Kidney epithelial cell (primary cell): ENCODE data around the gene GART. TPM values are rescaled to one million over a fixed set of nuclear protein-coding genes. Genes with fewer than 3 reads are reported as not detected.

Experiments used
- DNase-seq: peaks from one replicate; pipeline ENCODE4 v3.0.0-alpha.2; 2010; ENCODE audit warnings: low read depth
- H3K27me3 ChIP-seq: 2 replicates; pipeline ENCODE4 v1.6.0; 2011; ENCODE audit warnings: low read length; ENCODE audit not compliant: control insufficient read depth, insufficient read depth
- H3K36me3 ChIP-seq: 2 replicates; pipeline ENCODE4 v1.5.1; 2011; ENCODE audit warnings: low read length; ENCODE audit not compliant: control insufficient read depth, insufficient read depth
- H3K4me3 ChIP-seq: 2 replicates; pipeline ENCODE4 v1.5.1; 2011; ENCODE audit warnings: low read depth, mild to moderate bottlenecking, control low read depth, low read length
- CTCF ChIP-seq: IDR thresholded peaks from 2 replicates; pipeline ENCODE4 v1.5.1; 2011; ENCODE audit warnings: mild to moderate bottlenecking, moderate library complexity, low read length, control low read depth, inconsistent platforms; ENCODE audit not compliant: insufficient read depth, poor library complexity, severe bottlenecking
- total RNA-seq: library from RNA; depleted of rRNA; stranded (reverse); fragments of >200 nt; gene quantifications from 2 replicates; pipeline ENCODE4 v1.2.3, GENCODE V29; 2015

The GART gene
- total RNA-seq, 1 donor from 2014 or later, result 161 TPM

GRCh38 chr21:33557447-33557846 is 15.5 kb upstream of the GART start:
- Histone ChIP-seq H3K36me3 (peaks cover 3% of the 10 kb centered on the region), H3K4me3 (no peak overlapping the region), H3K27me3 (no peaks in the 10 kb centered on the region)
- DNase-seq, result no peak
- no peak for TF ChIP-seq CTCF

GRCh38 chr21:33554982-33555344 is 13.0 kb upstream of the GART start:
- Histone ChIP-seq H3K4me3 (no peak overlapping the region), H3K36me3 (peaks cover 10% of the 10 kb centered on the region), H3K27me3 (no peaks in the 10 kb centered on the region)
- no peak for DNase-seq
- no peak for TF ChIP-seq CTCF

- H3K4me3 ChIP-seq, result no peak overlapping the region
- DNase-seq, result no peak
- H3K36me3 ChIP-seq, result peaks cover 10% of the 10 kb centered on the region
- H3K27me3 ChIP-seq, result no peaks in the 10 kb centered on the region
- TF ChIP-seq CTCF, result no peak
Observed at GRCh38 chr21:33554236-33554981, 12.5 kb upstream of the GART start.

- no peaks in the 10 kb centered on the region for H3K27me3 ChIP-seq
- DNase-seq, result no peak
- peaks cover 10% of the 10 kb centered on the region for H3K36me3 ChIP-seq
- H3K4me3 ChIP-seq, result no peak overlapping the region
- TF ChIP-seq CTCF, result no peak
Observed at GRCh38 chr21:33552999-33553598, 11.2 kb upstream of the GART start.

GRCh38 chr21:33552093-33552998 is 10.4 kb upstream of the GART start:
- H3K4me3 ChIP-seq, result no peak overlapping the region
- no peak for TF ChIP-seq CTCF
- H3K36me3 ChIP-seq, result peaks cover 10% of the 10 kb centered on the region

More at GRCh38 chr21:33552093-33552998, 10.4 kb upstream of the GART start:
- no peak for DNase-seq
- no peaks in the 10 kb centered on the region for H3K27me3 ChIP-seq
